GM21529 (cell line): Measurements from ENCODE around the gene PEX14.

Experiments
- ATAC-seq: cut with Tn5 transposase; IDR thresholded peaks from one replicate; pipeline ENCODE4 v1.9.1; 2021; ENCODE audit not compliant: unreplicated experiment

PEX14 gene

DNA sequence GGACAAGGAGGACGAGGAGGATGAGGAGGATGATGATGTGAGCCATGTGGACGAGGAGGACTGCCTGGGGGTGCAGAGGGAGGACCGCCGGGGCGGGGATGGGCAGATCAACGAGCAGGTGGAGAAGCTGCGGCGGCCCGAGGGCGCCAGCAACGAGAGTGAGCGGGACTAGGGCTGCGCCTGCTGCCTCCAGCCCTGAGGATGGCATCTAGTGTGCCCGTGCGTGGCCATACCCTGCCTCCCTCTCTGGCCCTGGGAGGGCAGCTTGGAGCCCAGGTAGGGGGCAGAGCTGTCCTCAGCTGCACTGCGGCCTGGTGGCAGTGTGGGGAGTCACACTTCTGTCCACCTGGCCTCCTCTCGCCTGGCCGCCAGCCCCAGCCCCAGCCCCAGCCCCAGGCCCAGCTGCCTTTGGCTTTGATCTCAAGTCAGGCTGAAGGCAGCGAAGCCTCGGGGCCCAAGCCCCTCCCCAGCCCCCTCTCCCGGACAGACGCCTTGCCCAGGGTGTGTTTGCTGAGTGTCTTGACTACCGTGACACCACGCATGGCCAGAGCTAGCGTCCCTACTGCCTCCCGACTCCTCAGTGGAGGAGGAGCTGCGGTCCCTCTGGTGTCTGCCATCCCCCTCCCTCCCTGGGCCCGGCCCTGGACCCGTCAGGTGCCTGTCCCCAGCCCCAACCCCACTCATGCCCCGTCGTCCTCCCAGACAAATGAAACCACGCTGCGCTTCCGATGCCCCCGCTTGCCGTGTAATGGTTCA is 155.2 kb downstream of the PEX14 start:
- no peak for ATAC-seq

DNA sequence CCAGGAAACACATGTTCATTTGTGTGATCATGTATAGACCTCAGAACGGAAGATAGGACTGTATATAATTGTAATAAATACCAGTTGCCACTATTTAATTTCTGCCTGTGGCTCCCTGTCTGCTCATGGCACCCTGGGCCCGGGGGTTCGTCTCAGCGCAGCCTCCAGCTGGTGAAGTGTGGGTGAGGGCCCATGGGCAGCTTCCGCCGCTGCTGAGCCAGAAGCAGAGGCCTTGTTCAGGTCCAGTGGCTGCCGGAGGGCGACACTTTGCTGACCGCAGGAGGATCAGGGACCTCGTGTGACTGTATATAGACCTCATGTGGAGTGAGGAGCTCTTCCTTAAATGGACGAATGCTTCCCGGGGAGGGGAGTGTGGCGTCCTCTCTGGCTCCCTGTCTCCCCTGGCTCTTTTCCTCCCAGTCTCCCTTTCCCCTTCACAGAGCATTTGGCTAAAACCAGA is 155.9 kb downstream of the PEX14 start:
- no peak for ATAC-seq

DNA sequence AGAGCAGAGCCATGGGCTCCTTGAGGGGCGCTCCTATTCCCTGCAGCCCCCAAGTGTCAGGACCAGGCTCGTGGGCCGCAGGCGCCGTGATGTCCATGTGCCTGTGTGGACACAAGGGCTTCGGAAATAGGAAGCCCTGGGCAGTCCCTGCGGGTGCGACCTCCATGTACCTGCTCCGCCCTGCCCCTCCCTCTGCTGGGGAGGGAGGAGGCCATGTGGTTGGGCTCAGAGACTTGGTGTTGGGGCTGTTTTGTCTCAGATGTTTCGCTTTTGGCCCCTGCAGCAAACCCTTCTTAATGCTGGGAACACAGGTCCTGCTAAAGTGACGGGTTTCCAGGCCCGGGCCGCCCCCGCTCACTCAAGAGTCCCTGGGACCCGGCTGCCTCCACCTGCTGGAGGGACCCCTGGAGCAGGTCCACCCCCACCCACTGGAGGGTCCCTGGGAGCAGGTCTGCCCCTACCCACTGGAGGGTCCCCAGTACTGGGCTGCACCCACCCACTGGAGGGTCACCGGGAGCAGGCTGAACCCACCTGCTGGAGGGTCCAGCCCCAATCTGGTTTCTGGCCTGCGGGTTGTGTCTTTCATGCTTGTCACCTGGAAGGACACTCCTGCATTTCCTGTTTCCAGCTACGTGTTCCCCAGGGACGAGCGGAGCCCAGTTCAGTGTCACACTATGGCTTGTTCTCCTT is 156.5 kb downstream of the PEX14 start:
- ATAC-seq, result no peak

- ATAC-seq, result no peak
Measured at GRCh38 chr1:10631811-10632593, 157.3 kb downstream of the PEX14 start.

GRCh38 chr1:10632691-10633090 is 157.9 kb downstream of the PEX14 start:
- ATAC-seq, result no peak

DNA sequence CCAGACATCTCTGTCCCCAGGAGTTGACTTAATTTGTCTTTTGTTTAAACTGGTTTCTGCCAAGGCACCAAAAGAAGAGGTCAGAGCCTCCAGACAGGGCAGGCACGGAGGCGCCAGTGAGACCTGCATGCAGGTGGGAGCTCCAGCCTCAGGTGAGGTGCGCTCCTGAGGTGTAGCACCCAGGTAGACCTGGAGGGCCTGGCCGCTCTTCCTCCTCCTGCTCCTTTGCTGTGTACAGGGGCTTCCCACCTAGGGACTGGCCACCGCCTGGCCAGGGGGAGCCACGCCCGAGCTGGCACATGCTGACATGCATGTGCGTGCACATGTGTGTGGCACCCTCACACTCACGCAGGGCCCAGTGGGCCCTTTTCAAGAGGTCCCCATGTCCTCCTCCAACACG is 158.7 kb downstream of the PEX14 start:
- ATAC-seq, result no peak

GRCh38 chr1:10634075-10634427 is 159.3 kb downstream of the PEX14 start:
- no peak for ATAC-seq

DNA sequence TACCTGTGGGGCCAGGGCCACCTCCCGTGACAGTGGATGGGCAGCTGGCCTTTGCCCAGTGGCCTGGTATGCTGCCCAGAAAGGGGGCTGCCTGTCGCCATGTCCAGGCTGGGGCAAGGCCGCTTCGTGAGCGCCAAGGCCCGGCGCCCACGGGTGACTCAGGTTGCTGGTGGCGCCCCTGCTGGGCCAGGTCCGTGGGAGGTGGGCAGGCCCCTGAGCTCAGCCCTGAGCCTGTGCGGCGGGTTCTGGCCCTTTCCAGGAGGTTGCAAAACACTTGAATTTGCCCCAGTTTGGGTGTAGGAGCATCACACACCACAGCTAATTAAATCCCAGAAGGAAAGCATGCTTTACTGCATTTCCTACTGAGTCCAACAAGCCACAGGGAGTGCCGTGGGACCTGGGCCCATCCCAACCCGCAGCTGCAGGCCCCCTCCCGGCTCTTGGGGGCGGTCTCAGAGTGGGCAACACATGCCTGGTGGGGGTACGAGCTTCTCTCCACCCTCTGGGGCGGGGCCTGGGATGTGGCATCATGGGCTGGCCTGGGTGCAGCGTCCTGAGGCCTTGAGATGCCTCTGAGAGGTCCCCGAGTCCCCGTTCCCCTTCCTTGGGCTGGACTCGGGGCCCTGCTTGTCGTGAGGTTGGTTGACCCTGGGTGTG is 159.8 kb downstream of the PEX14 start:
- ATAC-seq, result no peak

DNA sequence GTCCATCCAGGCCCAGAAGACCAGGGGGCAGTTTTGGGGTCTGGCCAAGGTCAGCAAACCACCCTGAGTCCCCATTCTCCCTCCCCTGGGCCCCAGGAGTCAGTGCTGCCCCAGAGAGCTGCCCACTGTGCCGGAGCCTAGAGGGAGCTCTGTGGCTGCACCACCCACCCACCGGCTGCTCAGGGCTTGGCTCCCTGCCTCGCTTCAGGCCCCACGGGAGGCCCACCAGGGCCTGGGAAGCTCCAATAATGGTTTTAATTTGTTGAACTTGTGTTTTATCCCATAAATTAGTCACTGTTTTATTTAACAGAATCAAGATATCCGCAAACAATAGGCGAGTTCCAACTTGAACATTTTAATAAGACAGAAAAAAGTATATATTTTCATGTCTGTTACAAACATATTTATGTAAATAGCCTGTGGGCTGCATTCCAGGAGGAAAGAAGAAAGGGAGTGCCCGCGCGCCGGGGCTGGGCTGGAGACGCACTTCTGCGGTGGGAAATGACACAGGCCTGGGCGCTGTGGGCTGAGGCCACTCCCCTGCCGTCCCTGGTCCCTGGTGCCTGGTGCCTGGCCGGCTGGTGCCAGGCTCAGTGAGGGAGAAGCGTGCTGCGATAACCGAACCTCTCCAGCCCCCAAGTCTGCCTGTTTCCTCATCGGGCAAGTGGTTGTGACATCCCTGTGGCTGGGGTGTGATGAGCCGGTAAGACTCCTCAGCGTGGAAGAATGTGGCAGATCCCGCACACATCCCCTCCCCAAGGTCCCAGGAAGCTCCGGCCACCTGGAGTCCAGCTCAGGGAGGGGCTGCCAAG is 160.5 kb downstream of the PEX14 start:
- ATAC-seq, result no peak

- no peak for ATAC-seq
Measured at GRCh38 chr1:10635992-10636391, 161.2 kb downstream of the PEX14 start.

GRCh38 chr1:10637400-10637799 is 162.7 kb downstream of the PEX14 start:
- ATAC-seq, result no peak

DNA sequence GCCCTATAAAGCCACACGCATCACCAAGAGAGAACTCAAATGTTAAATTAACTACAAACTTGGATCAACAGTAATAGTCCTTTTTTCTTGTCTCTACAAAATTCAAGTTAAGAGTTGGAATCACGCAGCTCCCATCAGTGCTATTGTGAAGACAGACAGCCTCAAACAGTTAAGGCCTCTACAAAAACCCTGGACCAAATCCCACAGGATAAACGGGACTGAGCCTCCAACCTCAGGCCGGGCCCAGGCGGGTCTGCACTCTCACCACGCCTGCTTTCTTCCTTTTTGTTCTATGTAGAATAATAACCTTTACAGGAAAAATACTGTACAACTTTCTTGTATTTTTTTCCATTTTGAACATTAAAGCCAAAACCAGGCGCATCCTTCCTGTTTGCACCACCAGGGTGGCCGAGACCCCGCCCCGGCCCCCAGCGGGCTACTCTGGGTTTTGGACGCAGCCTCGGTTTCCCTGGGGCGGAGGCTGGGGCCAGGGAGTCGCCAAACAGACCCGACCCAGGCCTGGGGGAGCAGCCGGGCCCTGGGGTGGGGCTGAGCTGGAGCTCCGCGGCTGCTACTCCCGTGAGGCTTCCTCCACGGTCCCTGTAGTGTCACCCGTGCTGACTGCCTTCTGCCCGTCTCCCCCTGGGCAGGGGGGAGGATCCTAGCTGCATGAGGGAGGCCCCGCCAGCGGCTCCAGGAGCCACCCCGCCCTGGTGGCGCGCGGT is 163.2 kb downstream of the PEX14 start:
- ATAC-seq, result no peak

- ATAC-seq, result no peak
Measured at GRCh38 chr1:10638559-10639005, 163.8 kb downstream of the PEX14 start.

DNA sequence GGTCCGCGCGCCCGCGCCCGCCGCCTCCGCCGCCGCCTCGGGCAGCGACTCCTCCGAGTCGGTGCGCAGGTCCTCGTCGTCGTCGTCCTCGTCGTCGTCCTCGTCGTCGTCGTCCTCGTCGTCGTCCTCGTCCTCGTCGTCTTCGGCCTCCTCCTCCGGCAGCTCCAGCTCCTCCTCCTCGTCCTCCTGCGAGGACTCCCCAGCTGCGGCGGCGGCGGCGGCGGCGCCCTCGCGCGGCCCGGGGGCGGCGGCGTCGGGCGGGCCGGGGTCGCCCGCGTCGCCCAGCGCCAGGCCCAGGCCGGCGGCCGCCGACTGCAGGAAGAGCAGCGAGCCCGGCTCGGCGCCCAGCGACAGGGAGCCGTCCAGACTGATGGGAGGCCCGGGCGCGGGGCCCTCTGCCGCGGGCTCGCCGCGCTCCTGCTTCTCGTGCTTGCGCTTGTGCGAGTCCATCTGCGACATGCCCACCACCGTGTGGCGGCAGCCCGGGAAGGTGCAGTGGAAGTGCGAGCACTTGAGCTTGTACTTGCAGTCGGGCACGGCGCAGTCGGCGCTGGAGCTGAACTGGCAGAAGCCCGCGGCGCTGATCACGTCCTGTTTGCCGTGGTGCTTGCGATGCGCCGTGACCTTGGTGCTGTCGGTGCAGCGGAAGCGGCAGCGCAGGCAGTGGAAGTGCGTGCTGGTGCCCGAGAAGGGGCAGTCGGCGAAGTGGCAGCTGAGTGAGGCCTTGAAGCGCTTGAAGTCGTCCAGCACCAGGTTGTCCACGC is 164.4 kb downstream of the PEX14 start:
- ATAC-seq, result no peak

- no peak for ATAC-seq
Measured at GRCh38 chr1:10639775-10640578, 165.2 kb downstream of the PEX14 start.

DNA sequence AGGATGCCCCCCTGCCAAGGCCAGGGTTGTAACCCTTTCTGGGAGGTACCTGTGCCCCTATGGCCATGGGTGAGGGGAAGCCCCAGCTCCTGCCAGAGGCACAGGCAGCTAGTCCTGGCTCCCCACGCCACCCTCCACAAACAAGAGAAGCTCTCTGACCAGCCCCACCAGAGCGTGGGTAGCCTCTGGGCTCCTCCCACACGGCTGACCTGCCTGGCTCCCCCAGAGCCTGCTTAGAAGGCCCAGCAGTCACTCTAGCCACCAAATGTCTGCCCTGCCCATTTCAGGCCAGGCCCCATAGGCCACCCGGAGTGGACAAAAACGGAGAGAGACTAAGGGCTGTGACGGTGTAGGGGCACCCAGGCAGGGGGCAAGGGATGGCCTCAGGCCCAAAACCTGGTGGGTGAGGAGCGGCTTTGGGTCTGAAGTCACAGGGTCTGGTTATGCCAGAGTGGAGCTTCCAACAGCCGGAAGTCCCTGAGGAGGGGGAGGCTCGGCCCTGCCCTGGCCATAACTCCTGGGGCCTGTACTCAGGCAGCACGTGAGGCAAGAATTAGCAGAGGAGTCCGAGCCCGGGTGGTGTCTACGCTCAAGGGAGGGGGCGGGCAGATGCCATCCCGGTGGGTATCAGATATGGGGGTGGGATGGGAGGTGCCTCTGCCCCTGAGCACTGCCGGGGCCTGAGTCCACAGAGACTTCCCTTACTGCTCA is 166.2 kb downstream of the PEX14 start:
- no peak for ATAC-seq

GRCh38 chr1:10641976-10642375 is 167.2 kb downstream of the PEX14 start:
- no peak for ATAC-seq
